Breast epithelium (tissue), 4 donors: ENCODE data around the gene ZBTB43. TPM values are rescaled to one million over a fixed set of nuclear protein-coding genes. Genes with fewer than 3 reads are reported as not detected.

ENCODE experiments used
- DNase-seq, 2 donors: peaks; one replicate each; pipeline ENCODE4 v3.0.0-alpha.2; 2019; ENCODE audit warnings: low spot score in 2 of 2
- H3K27ac ChIP-seq, 2 donors: fragments of 200-600 bp; sonication (generic) in 1 of 2; one replicate each; pipeline ENCODE4 v1.5.1; 2016 to 2019; ENCODE audit warnings: mild to moderate bottlenecking in 1 of 2
- H3K27me3 ChIP-seq, 2 donors: fragments of 200-600 bp; sonication (generic) in 1 of 2; one replicate each; pipeline versions ENCODE4 v1.5.1 to v1.6.0; 2017 to 2019; ENCODE audit warnings: control low read depth in 1 of 2, mild to moderate bottlenecking in 1 of 2
- H3K36me3 ChIP-seq: fragments of 200-600 bp; one replicate; pipeline ENCODE4 v1.5.1; 2019
- H3K4me1 ChIP-seq, 2 donors: fragments of 200-600 bp; sonication (generic); one replicate each; pipeline ENCODE4 v1.5.1; 2016 to 2019; ENCODE audit warnings: control low read depth in 1 of 2
- H3K4me3 ChIP-seq, 3 donors: fragments of 200-600 bp; sonication (generic); 1 replicate in 2 of 3; 2 replicates in 1 of 3; pipeline ENCODE4 v1.5.1; 2016 to 2019; ENCODE audit warnings: mild to moderate bottlenecking in 3 of 3, moderate library complexity in 2 of 3
- H3K9me3 ChIP-seq, 2 donors: fragments of 200-600 bp; sonication (generic) in 1 of 2; one replicate each; pipeline ENCODE4 v1.5.1; 2016 to 2019; ENCODE audit warnings: control low read depth in 1 of 2
- CTCF ChIP-seq, 3 donors: fragments of 450-650 bp; IDR thresholded peaks; one replicate each; pipeline ENCODE4 v1.5.1; 2016 to 2017; ENCODE audit warnings: antibody characterized with exemption in 3 of 3, mild to moderate bottlenecking in 3 of 3, moderate library complexity in 3 of 3
- POLR2A ChIP-seq: fragments of 450-650 bp; IDR thresholded peaks from one replicate; pipeline ENCODE4 v1.6.1; 2016; ENCODE audit warnings: antibody characterized with exemption, mild to moderate bottlenecking, moderate library complexity
- POLR2AphosphoS5 ChIP-seq, 3 donors: sonication (generic); formaldehyde crosslinking; IDR thresholded peaks; one replicate each; pipeline ENCODE4 v1.6.1; 2017; ENCODE audit warnings: antibody characterized with exemption in 3 of 3
- intact Hi-C: fragments of 100-400 bp; cut with DNase I; formaldehyde crosslinking; loops from one replicate; pipeline ENCODE4 v1.15.1; 2023; ENCODE audit warnings: low total_unique reads
- total RNA-seq, 3 donors: library from RNA; depleted of rRNA; stranded (reverse); fragments of >200 nt; gene quantifications; one replicate each; pipeline ENCODE4 v1.1.0, GENCODE V29; 2016

Gene ZBTB43
- total RNA-seq, 3 donors from 2014 or later = 10.9 to 20.6 (median 13.1) TPM

DNA sequence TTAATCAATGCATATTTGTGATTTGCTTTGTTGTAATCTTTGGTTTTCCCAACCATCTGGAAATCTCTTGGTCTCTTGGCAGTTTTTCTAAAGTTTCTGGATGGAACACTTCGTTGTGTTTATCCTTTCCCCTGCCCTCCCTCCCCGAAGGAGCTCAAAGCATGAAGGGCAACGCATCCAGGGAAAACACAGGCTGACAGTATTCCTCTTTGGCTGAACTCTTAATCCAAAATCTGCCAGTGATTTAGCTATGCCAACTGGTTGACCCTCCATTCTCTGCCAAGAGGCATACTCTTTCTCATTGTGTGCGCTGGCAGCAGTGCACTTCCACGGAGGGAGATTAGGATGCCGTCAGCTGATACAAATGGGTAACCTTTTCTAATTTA, 76.1 kb downstream of the ZBTB43 start:
- intact Hi-C loops = no loop called here
- TF ChIP-seq POLR2A (no peak), POLR2AphosphoS5 (IDR thresholded peaks at IDR 0.05) (no peak), CTCF (IDR thresholded peaks at IDR 0.05) (no peak)
- Histone ChIP-seq H3K36me3 (peaks cover 5% of the 10 kb centered on the region), H3K27me3 (no peaks in the 10 kb centered on the region), H3K27ac (no peak overlapping the region), H3K9me3 (no peaks in the 10 kb centered on the region), H3K4me3 (no peak overlapping the region), H3K4me1 (no peaks in the 10 kb centered on the region)
- no peak for DNase-seq

DNA sequence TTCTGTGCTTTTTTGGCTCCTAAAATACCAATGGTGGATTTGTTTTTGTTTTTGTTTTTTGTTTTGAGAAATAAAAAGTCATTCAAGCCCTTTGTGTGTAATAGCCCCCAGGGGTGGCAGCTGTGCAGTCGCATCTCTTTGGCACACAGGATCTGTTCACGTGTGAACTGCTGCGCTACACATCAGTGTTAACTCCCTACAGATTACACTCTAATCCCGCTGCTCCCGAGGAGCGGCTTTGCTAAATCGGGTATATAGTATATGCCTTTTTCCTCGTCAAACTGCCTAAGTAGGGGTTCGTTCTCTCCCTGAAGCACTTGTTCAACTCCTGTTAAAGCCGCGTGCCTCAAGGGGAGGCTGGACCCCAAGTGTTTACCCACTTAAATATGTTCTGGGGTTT, 77.9 kb downstream of the ZBTB43 start:
- Histone ChIP-seq H3K36me3 (peaks cover 5% of the 10 kb centered on the region), H3K9me3 (no peaks in the 10 kb centered on the region), H3K27ac (no peak overlapping the region), H3K4me1 (no peaks in the 10 kb centered on the region), H3K27me3 (no peaks in the 10 kb centered on the region), H3K4me3 (no peak overlapping the region)
- intact Hi-C loops = no loop called here
- TF ChIP-seq POLR2A (no peak), POLR2AphosphoS5 (IDR thresholded peaks at IDR 0.05) (no peak), CTCF (IDR thresholded peaks at IDR 0.05) (no peak)
- no peak for DNase-seq

DNA sequence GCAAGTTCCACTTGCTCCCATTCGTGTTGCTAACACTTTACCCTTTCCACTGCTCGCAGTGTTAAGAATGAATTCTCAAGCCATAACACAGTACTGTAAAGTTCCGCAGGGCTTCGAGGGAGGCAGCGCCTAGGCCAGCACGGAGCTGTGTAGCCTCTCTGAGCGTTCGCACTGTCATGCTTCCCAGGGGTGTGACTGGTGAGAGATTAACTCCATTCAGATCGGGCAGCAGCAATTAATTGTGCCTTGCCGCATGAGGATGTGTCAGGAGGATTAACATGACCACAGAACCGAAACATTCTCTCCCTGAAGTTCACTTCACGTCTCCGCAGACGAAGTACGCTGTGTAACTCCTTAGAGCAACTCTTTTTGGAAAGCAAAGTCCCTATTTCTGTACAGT, 78.8 kb downstream of the ZBTB43 start:
- Histone ChIP-seq H3K27ac (no peak overlapping the region), H3K4me1 (no peaks in the 10 kb centered on the region), H3K27me3 (no peaks in the 10 kb centered on the region), H3K36me3 (peaks cover 5% of the 10 kb centered on the region), H3K4me3 (no peak overlapping the region), H3K9me3 (no peaks in the 10 kb centered on the region)
- intact Hi-C loops = no loop called here
- DNase-seq = no peak
- TF ChIP-seq POLR2A (no peak), CTCF (IDR thresholded peaks at IDR 0.05) (no peak), POLR2AphosphoS5 (IDR thresholded peaks at IDR 0.05) (no peak)

- H3K27me3 ChIP-seq = no peaks in the 10 kb centered on the region
- no peak overlapping the region for H3K4me3 ChIP-seq
- intact Hi-C loops = no loop called here
- no peaks in the 10 kb centered on the region for H3K36me3 ChIP-seq
- no peaks in the 10 kb centered on the region for H3K9me3 ChIP-seq
- H3K27ac ChIP-seq = no peak overlapping the region
- TF ChIP-seq CTCF (IDR thresholded peaks at IDR 0.05) = no peak
- TF ChIP-seq POLR2AphosphoS5 (IDR thresholded peaks at IDR 0.05) = no peak
- no peak for TF ChIP-seq POLR2A
- DNase-seq = no peak
- no peaks in the 10 kb centered on the region for H3K4me1 ChIP-seq
Measured at GRCh38 chr9:126885131-126885641, 80.3 kb downstream of the ZBTB43 start.

DNA sequence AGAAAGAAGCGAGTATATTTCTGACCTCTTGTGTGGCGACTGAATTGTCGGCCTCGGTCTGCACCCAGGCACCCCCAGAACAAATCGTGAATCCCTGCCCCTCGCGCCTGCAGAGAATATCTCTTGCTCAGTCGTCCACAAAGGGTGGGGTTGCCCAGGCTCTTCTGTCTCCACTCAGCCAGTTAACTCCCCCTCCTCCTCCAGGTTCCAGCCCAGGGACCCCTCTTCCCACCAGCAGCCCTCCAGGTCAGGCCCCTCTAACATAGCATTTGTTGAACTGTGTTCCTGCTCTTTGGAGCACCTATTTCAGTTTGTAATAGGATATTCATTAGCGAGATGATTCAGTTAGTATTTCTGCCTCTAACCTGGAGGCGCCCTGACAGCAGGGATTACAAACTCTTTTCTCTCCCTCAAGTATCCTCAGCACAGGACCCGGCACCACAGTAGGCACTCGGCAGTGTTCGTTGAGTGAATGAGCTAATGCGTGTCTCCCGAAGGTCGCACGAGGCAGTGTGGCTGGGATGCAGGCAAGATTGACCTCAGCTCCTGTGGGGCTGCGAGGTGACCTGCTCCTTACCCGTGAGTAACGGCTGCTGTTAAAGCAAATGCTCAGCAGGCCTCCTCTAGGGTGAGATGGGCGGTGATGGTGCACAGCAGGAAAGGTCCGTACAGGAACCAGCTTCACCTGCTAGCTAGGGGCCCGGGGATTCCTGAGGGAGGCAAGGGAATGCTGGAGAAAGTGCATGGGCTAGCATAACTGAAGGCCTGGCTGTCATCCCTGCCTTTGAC, 81.4 kb downstream of the ZBTB43 start:
- no peaks in the 10 kb centered on the region for H3K4me1 ChIP-seq
- no peaks in the 10 kb centered on the region for H3K36me3 ChIP-seq
- no peak overlapping the region for H3K27ac ChIP-seq
- no peaks in the 10 kb centered on the region for H3K27me3 ChIP-seq
- no peak for DNase-seq
- TF ChIP-seq CTCF (IDR thresholded peaks at IDR 0.05) (no peak), POLR2A (no peak), POLR2AphosphoS5 (IDR thresholded peaks at IDR 0.05) (no peak)
- intact Hi-C loops = no loop called here
- H3K9me3 ChIP-seq = no peaks in the 10 kb centered on the region
- no peak overlapping the region for H3K4me3 ChIP-seq
